HepG2 (cell line): ENCODE data around the gene XRCC1. TPM values are rescaled to one million over a fixed set of nuclear protein-coding genes. Genes with fewer than 3 reads are reported as not detected.

ENCODE experiments used
- ATAC-seq: fragments of 200-7000 bp; cut with Tn5 transposase; 3 replicates; pipeline ENCODE4 v1.9.1; 2020; ENCODE audit warnings: mild to moderate bottlenecking, moderate library complexity
- BruUV-seq: library from RNA; stranded (reverse); fragments of 400-500 nt; replicated peaks from 2 replicates; lab custom pipeline; 2021; lab: Mats Ljungman, UMichigan
- CTCF ChIA-PET: fragments of 300-600 bp; formaldehyde crosslinking; extraction: SDS; loops from one replicate; lab custom pipeline; 2021; ENCODE audit warnings: low total read pairs, inconsistent platforms, low intra/inter-chr PET ratio; lab: Yijun Ruan, JAX
- POLR2A ChIA-PET: fragments of 350-600 bp; sonication (Branson Sonifier 250); formaldehyde crosslinking; loops from one replicate; lab custom pipeline; 2020; ENCODE audit warnings: antibody characterized with exemption, inconsistent platforms; lab: Yijun Ruan, JAX
- DNase-seq: peaks from one replicate; pipeline ENCODE4 v3.0.0-alpha.2; 2015; ENCODE audit warnings: low spot score
- FAIRE-seq: peaks from 3 replicates; lab custom pipeline; 2011; peaks lifted over from hg19 to GRCh38; lab: Jason Lieb, UNC
- H2AFZ ChIP-seq: one replicate; pipeline ENCODE4 v1.6.1; 2011; ENCODE audit warnings: low read length, inconsistent platforms
- H3K27ac ChIP-seq: fragments of 300-600 bp; 3 replicates; pipeline ENCODE4 v1.8.0; 2011; ENCODE audit warnings: mixed run types, mild to moderate bottlenecking, mixed read lengths, low read length, inconsistent platforms; ENCODE audit not compliant: insufficient read depth; ENCODE audit errors: extremely low read length
- H3K27me3 ChIP-seq, 2 experiments: fragments of 200-600 bp in 1 of 2; 2 replicates in 1 of 2; 3 replicates in 1 of 2; pipeline versions ENCODE4 v1.6.0 to v1.8.0; 2011; ENCODE audit warnings: low read length in 2 of 2, mild to moderate bottlenecking in 2 of 2, moderate library complexity in 2 of 2, inconsistent platforms in 1 of 2; ENCODE audit not compliant: insufficient read depth in 2 of 2, control insufficient read depth in 1 of 2
- H3K36me3 ChIP-seq, 2 experiments: fragments of 200-600 bp in 1 of 2; replicated peaks in 1 of 2; 2 replicates in 1 of 2; 3 replicates in 1 of 2; pipeline versions ENCODE4 v1.5.1 to v1.8.0; 2011; ENCODE audit warnings: low read length in 2 of 2, inconsistent platforms in 1 of 2; ENCODE audit not compliant: insufficient read depth in 2 of 2, control insufficient read depth in 1 of 2
- H3K4me1 ChIP-seq: 2 replicates; pipeline ENCODE4 v1.5.1; 2012; ENCODE audit warnings: low read length, inconsistent platforms; ENCODE audit not compliant: insufficient read depth
- H3K4me2 ChIP-seq: 2 replicates; pipeline ENCODE4 v1.6.0; 2011; ENCODE audit warnings: low read depth, low read length, inconsistent platforms
- H3K4me3 ChIP-seq, 3 experiments: fragments of 200-600 bp in 1 of 3; sonication (generic), shearing (Covaris generic) in 1 of 3; replicated peaks in 1 of 3; 2 replicates each; pipeline ENCODE4 v1.5.1; 2011 to 2016; ENCODE audit warnings: low read length in 3 of 3, inconsistent platforms in 2 of 3, low read depth in 2 of 3, mild to moderate bottlenecking in 2 of 3, control low read depth in 1 of 3, mixed read lengths in 1 of 3; ENCODE audit not compliant: insufficient read depth in 1 of 3
- H3K79me2 ChIP-seq: one replicate; pipeline ENCODE4 v1.6.1; 2011; ENCODE audit warnings: low read length, inconsistent platforms; ENCODE audit not compliant: insufficient read depth
- H3K9ac ChIP-seq: 2 replicates; pipeline ENCODE4 v1.6.0; 2011; ENCODE audit warnings: mild to moderate bottlenecking, low read depth, low read length, inconsistent platforms; ENCODE audit not compliant: insufficient read depth
- H3K9me3 ChIP-seq: 2 replicates; pipeline ENCODE4 v1.5.1; 2012; ENCODE audit warnings: mild to moderate bottlenecking, low read length
- H4K20me1 ChIP-seq: 2 replicates; pipeline ENCODE4 v1.6.0; 2011; ENCODE audit warnings: inconsistent platforms, mild to moderate bottlenecking, low read length, moderate library complexity; ENCODE audit not compliant: insufficient read depth
- FOXP1 ChIP-seq, 2 experiments: fragments of 450-650 bp in 1 of 2; IDR thresholded peaks; 2 replicates each; pipeline ENCODE4 v1.6.1; 2017 to 2018; ENCODE audit warnings: antibody characterized with exemption in 1 of 2
- KDM2A ChIP-seq: sonication (generic); formaldehyde crosslinking; IDR thresholded peaks from 2 replicates; pipeline ENCODE4 v1.4.0; 2020; ENCODE audit warnings: low read depth, missing genetic modification reagents, borderline replicate concordance
- NFYC ChIP-seq: IDR thresholded peaks from 2 replicates; pipeline ENCODE4 v1.6.1; 2016; ENCODE audit warnings: missing genetic modification reagents, missing compliant biosample characterization
- RBFOX2 ChIP-seq: fragments of 200-400 bp; formaldehyde crosslinking; IDR thresholded peaks from 2 replicates; pipeline ENCODE4 v1.6.1; 2017; ENCODE audit warnings: low read depth, mild to moderate bottlenecking, low read length
- ZBTB33 ChIP-seq: sonication (generic); formaldehyde crosslinking; IDR thresholded peaks from 2 replicates; pipeline ENCODE4 v1.4.0; 2020; ENCODE audit warnings: missing genetic modification reagents
- ZBTB42 ChIP-seq: sonication (generic); formaldehyde crosslinking; IDR thresholded peaks from 2 replicates; pipeline ENCODE4 v1.5.0; 2020; ENCODE audit warnings: mild to moderate bottlenecking, missing genetic modification reagents
- ZNF552 ChIP-seq: sonication (generic); formaldehyde crosslinking; IDR thresholded peaks from 2 replicates; pipeline ENCODE4 v1.9.0; 2022; ENCODE audit warnings: missing genetic modification reagents, mild to moderate bottlenecking, borderline replicate concordance
- WGBS: methylation state at CpG from one replicate; pipeline ENCODE4 v1.1.6; 2017; ENCODE audit warnings: low lambda C conversion rate; 5-methylcytosine and 5-hydroxymethylcytosine counted together
- in situ Hi-C: cut with HindIII; loops from 2 replicates; pipeline ENCODE4 v1.10.0; 2017; ENCODE audit warnings: low pct_unique_long_range_greater_than_20kb; ENCODE audit not compliant: extremely low pct_ligation_motif_present
- intact Hi-C: fragments of 100-400 bp; cut with micrococcal nuclease; formaldehyde crosslinking; loops from one replicate; pipeline ENCODE4 v1.10.0; 2022; ENCODE audit not compliant: unreplicated experiment
- polyA plus RNA-seq, 8 experiments: library from polyadenylated mRNA; depleted of rRNA in 3 of 8; stranded (reverse) in 7 of 8; unstranded in 1 of 8; fragments of >200 nt; fragmentation: Illumina TruSeq in 4 of 8; extraction: Trizol in 4 of 8; gene quantifications; 2 replicates each; pipeline versions ENCODE4 v1.2.1 to v1.2.3, GENCODE V29; 2011 to 2016; ENCODE audit warnings: low read depth in 4 of 8, missing spikeins in 1 of 8, mixed read lengths in 1 of 8; ENCODE audit not compliant: insufficient read depth in 1 of 8
- total RNA-seq, 5 experiments: library from RNA; depleted of rRNA; stranded (reverse); fragments of >200 nt; fragmentation: Illumina TruSeq; extraction: Trizol; gene quantifications; 2 replicates each; pipeline ENCODE4 v1.2.3, GENCODE V29; 2016; ENCODE audit warnings: low read depth in 1 of 5
- TF ChIP-seq, protein P1 (sequence below): sonication (generic); formaldehyde crosslinking; IDR thresholded peaks from 2 replicates; pipeline ENCODE4 v1.4.0; 2020; ENCODE audit warnings: missing genetic modification reagents
- TF ChIP-seq, protein P2 (sequence below): sonication (generic); formaldehyde crosslinking; conservative IDR thresholded peaks from 2 replicates; pipeline ENCODE4 v1.4.0; 2020; ENCODE audit warnings: missing genetic modification reagents
- TF ChIP-seq, protein P3 (sequence below): sonication (generic); formaldehyde crosslinking; IDR thresholded peaks from 2 replicates; pipeline ENCODE4 v1.4.0; 2020; ENCODE audit warnings: missing genetic modification reagents
- TF ChIP-seq, protein P4 (sequence below): sonication (generic); formaldehyde crosslinking; IDR thresholded peaks from 2 replicates; pipeline ENCODE4 v1.5.0; 2020; ENCODE audit warnings: missing genetic modification reagents, mild to moderate bottlenecking, borderline replicate concordance
- TF ChIP-seq, protein P5 (sequence below): sonication (generic); formaldehyde crosslinking; IDR thresholded peaks from 2 replicates; pipeline ENCODE4 v1.8.0; 2022; ENCODE audit warnings: missing genetic modification reagents, low read depth, mild to moderate bottlenecking, borderline replicate concordance
- TF ChIP-seq, protein P6 (sequence below): sonication (generic); formaldehyde crosslinking; IDR thresholded peaks from 2 replicates; pipeline ENCODE4 v1.4.0; 2020; ENCODE audit warnings: mild to moderate bottlenecking, missing genetic modification reagents

The XRCC1 gene
- total and polyA plus RNA-seq, 2 of the 13 experiments (the other 11 are each of a cell fraction or from before 2014, with no cell fraction given), result 24.7 to 26.3 TPM

- Histone ChIP-seq H3K4me1 (peaks cover 6% of the 10 kb centered on the region; the same call in 1 of the 2 replicates), H3K79me2 (no peaks in the 10 kb centered on the region), H3K9ac (peak within 1 kb of the TSS; percentile 46; the same call in 1 of the 2 replicates), H3K9me3 (no peaks in the 10 kb centered on the region), H3K27me3 (no peaks in the 10 kb centered on the region), H4K20me1 (no peaks in the 10 kb centered on the region), H2AFZ (no peak within 1 kb of the TSS), H3K36me3 (no peaks in the 10 kb centered on the region), H3K4me2 (peak within 1 kb of the TSS; percentile 72), H3K27ac (peak within 1 kb of the TSS; percentile 35), H3K4me3 (peak within 1 kb of the TSS; percentile 12 to 62 (median 35); a peak in 4 of 6 replicates)
- FAIRE-seq (no peak), DNase-seq (peak; percentile 61), ATAC-seq (peak; percentile 75)
- ChIA-PET POLR2A (interaction anchor here (1.0 to 1.1 kb wide), 2 partner anchors 63 to 64 kb away, joined by 3 to 6 read pairs; partner anchors contain the start of genes IRGQ and ZNF576), CTCF (no interaction called here)
- in situ Hi-C loops (no loop called here), intact Hi-C loops (no loop called here)
- BruUV-seq, result no TSS peak
- WGBS, result 68% methylated on average over 36 of the region's 47 CpGs
- TF ChIP-seq FOXP1 (IDR thresholded peaks at IDR 0.05), result no peak
- TF ChIP-seq FOXP1 (CRISPR knock-in tag; IDR thresholded peaks at IDR 0.05), result no peak
- TF ChIP-seq, protein P1, sequence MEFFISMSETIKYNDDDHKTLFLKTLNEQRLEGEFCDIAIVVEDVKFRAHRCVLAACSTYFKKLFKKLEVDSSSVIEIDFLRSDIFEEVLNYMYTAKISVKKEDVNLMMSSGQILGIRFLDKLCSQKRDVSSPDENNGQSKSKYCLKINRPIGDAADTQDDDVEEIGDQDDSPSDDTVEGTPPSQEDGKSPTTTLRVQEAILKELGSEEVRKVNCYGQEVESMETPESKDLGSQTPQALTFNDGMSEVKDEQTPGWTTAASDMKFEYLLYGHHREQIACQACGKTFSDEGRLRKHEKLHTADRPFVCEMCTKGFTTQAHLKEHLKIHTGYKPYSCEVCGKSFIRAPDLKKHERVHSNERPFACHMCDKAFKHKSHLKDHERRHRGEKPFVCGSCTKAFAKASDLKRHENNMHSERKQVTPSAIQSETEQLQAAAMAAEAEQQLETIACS (CRISPR knock-in tag), result peak; percentile 87
- TF ChIP-seq, protein P2, sequence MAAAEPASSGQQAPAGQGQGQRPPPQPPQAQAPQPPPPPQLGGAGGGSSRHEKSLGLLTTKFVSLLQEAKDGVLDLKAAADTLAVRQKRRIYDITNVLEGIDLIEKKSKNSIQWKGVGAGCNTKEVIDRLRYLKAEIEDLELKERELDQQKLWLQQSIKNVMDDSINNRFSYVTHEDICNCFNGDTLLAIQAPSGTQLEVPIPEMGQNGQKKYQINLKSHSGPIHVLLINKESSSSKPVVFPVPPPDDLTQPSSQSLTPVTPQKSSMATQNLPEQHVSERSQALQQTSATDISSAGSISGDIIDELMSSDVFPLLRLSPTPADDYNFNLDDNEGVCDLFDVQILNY (CRISPR knock-in tag), result no peak
- TF ChIP-seq ZNF552, result no peak
- TF ChIP-seq KDM2A (CRISPR knock-in tag), result no peak
- TF ChIP-seq RBFOX2, result peak; percentile 53
- TF ChIP-seq ZBTB33, result peak; percentile 26; the same call in 1 of the 2 replicates
- TF ChIP-seq, protein P3, sequence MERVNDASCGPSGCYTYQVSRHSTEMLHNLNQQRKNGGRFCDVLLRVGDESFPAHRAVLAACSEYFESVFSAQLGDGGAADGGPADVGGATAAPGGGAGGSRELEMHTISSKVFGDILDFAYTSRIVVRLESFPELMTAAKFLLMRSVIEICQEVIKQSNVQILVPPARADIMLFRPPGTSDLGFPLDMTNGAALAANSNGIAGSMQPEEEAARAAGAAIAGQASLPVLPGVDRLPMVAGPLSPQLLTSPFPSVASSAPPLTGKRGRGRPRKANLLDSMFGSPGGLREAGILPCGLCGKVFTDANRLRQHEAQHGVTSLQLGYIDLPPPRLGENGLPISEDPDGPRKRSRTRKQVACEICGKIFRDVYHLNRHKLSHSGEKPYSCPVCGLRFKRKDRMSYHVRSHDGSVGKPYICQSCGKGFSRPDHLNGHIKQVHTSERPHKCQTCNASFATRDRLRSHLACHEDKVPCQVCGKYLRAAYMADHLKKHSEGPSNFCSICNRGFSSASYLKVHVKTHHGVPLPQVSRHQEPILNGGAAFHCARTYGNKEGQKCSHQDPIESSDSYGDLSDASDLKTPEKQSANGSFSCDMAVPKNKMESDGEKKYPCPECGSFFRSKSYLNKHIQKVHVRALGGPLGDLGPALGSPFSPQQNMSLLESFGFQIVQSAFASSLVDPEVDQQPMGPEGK, result 0 out of 2 replicates have a peak, but pooled peaks have one; percentile 27
- TF ChIP-seq, protein P4, sequence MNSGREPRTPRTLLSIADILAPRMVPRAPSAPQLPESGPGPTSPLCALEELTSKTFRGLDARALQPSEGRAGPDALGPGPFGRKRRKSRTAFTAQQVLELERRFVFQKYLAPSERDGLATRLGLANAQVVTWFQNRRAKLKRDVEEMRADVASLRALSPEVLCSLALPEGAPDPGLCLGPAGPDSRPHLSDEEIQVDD (CRISPR knock-in tag), result no peak
- TF ChIP-seq, protein P5, sequence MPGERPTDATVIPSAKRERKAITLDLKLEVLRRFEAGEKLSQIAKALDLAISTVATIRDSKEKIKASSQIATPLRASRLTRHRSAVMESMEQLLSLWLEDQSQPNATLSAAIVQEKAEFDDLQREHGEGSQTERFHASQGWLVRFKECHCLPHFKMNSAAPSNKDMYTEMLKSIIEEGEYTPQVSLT (CRISPR knock-in tag), result no peak
- no peak for TF ChIP-seq NFYC (CRISPR knock-in tag)
- no peak for TF ChIP-seq ZBTB42 (CRISPR knock-in tag)
- TF ChIP-seq, protein P6, sequence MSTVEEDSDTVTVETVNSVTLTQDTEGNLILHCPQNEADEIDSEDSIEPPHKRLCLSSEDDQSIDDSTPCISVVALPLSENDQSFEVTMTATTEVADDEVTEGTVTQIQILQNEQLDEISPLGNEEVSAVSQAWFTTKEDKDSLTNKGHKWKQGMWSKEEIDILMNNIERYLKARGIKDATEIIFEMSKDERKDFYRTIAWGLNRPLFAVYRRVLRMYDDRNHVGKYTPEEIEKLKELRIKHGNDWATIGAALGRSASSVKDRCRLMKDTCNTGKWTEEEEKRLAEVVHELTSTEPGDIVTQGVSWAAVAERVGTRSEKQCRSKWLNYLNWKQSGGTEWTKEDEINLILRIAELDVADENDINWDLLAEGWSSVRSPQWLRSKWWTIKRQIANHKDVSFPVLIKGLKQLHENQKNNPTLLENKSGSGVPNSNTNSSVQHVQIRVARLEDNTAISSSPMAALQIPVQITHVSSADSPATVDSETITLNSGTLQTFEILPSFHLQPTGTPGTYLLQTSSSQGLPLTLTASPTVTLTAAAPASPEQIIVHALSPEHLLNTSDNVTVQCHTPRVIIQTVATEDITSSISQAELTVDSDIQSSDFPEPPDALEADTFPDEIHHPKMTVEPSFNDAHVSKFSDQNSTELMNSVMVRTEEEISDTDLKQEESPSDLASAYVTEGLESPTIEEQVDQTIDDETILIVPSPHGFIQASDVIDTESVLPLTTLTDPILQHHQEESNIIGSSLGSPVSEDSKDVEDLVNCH (CRISPR knock-in tag), result no peak
These were observed 42.3 kb downstream of the XRCC1 start, which contains the start of gene ZNF575 for GRCh38 chr19:43532962-43533545. TSS of gene ZNF575 (plus strand) at chr19:43533188. CDS start at chr19:43534423, 1,235 bp downstream.
